Uterus (tissue), 4 donors: ENCODE measurements around the gene NCMAP. TPM values are rescaled to one million over a fixed set of nuclear protein-coding genes. Genes with fewer than 3 reads are reported as not detected.
A peak's percentile ranks its signal among the peaks of the same experiment; 100 is the strongest.
"Not testable (repeated sequence)": the region's sequence is repeated elsewhere in the genome, so short reads cannot be mapped to it uniquely, and the experiment has no call there.

Source experiments
- DNase-seq, 2 donors: peaks; one replicate each; pipeline ENCODE4 v3.0.0-alpha.2; 2019 to 2020
- H3K27ac ChIP-seq, 2 donors: fragments of 200-600 bp; sonication (generic); 1 replicate in 1 of 2; 2 replicates in 1 of 2; pipeline ENCODE4 v1.5.1; 2016 to 2018
- H3K27me3 ChIP-seq, 2 donors: fragments of 200-600 bp; sonication (generic); one replicate each; pipeline ENCODE4 v1.5.1; 2018 to 2019; ENCODE audit warnings: control low read depth in 1 of 2
- H3K36me3 ChIP-seq, 2 donors: fragments of 200-600 bp; sonication (generic); one replicate each; pipeline ENCODE4 v1.5.1; 2019; ENCODE audit warnings: control low read depth in 1 of 2
- H3K4me1 ChIP-seq, 2 donors: fragments of 200-600 bp; sonication (generic); one replicate each; pipeline ENCODE4 v1.5.1; 2018 to 2019; ENCODE audit warnings: control low read depth in 1 of 2
- H3K4me3 ChIP-seq, 2 donors: fragments of 200-600 bp; sonication (generic); 1 replicate in 1 of 2; 2 replicates in 1 of 2; pipeline ENCODE4 v1.5.1; 2018 to 2019; ENCODE audit warnings: mild to moderate bottlenecking in 1 of 2
- H3K9me3 ChIP-seq, 2 donors: fragments of 200-600 bp; sonication (generic); one replicate each; pipeline ENCODE4 v1.5.1; 2019; ENCODE audit warnings: control low read depth in 1 of 2
- POLR2A ChIP-seq, 2 donors: fragments of 450-650 bp; IDR thresholded peaks; one replicate each; pipeline ENCODE4 v1.6.1; 2016; ENCODE audit warnings: antibody characterized with exemption in 2 of 2, mild to moderate bottlenecking in 1 of 2, moderate library complexity in 1 of 2
- intact Hi-C: fragments of 100-400 bp; cut with DNase I; formaldehyde crosslinking; loops from one replicate; pipeline ENCODE4 v1.15.1; 2023; ENCODE audit warnings: low total_unique reads
- total RNA-seq, 4 donors: library from RNA; depleted of rRNA in 3 of 4; stranded (reverse); fragments of >200 nt in 3 of 4; gene quantifications; one replicate each; pipeline versions ENCODE4 v1.1.0 to v1.2.4, GENCODE V29; 2014 to 2023
- TF ChIP-seq, protein P1 (sequence below), 4 experiments: fragments of 200-600 bp in 2 of 4; fragments of 450-650 bp in 2 of 4; sonication (generic) in 2 of 4; IDR thresholded peaks; one replicate each; pipeline ENCODE4 v1.5.1; 2016 to 2019; ENCODE audit warnings: antibody characterized with exemption in 4 of 4, mild to moderate bottlenecking in 2 of 4, moderate library complexity in 1 of 4
- donor health status: DM: yes; HTN: yes; CAD: no.

NCMAP gene
- total RNA-seq, 4 donors from 2014 or later, result 0.18 to 0.48 TPM; not detected in 2

GRCh38 chr1:24526045-24526444 lies 29.8 kb upstream of the NCMAP start:
- no peaks in the 10 kb centered on the region for H3K27me3 ChIP-seq
- no peaks in the 10 kb centered on the region for H3K36me3 ChIP-seq
- H3K4me1 ChIP-seq, result no peaks in the 10 kb centered on the region
- no peak for TF ChIP-seq POLR2A (IDR thresholded peaks at IDR 0.05)
- TF ChIP-seq, protein P1, sequence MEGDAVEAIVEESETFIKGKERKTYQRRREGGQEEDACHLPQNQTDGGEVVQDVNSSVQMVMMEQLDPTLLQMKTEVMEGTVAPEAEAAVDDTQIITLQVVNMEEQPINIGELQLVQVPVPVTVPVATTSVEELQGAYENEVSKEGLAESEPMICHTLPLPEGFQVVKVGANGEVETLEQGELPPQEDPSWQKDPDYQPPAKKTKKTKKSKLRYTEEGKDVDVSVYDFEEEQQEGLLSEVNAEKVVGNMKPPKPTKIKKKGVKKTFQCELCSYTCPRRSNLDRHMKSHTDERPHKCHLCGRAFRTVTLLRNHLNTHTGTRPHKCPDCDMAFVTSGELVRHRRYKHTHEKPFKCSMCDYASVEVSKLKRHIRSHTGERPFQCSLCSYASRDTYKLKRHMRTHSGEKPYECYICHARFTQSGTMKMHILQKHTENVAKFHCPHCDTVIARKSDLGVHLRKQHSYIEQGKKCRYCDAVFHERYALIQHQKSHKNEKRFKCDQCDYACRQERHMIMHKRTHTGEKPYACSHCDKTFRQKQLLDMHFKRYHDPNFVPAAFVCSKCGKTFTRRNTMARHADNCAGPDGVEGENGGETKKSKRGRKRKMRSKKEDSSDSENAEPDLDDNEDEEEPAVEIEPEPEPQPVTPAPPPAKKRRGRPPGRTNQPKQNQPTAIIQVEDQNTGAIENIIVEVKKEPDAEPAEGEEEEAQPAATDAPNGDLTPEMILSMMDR (IDR thresholded peaks at IDR 0.05), result no peak
- no peaks in the 10 kb centered on the region for H3K9me3 ChIP-seq
- intact Hi-C loops, result no loop called here
- no peak overlapping the region for H3K4me3 ChIP-seq
- no peak for DNase-seq
- no peak overlapping the region for H3K27ac ChIP-seq

DNA sequence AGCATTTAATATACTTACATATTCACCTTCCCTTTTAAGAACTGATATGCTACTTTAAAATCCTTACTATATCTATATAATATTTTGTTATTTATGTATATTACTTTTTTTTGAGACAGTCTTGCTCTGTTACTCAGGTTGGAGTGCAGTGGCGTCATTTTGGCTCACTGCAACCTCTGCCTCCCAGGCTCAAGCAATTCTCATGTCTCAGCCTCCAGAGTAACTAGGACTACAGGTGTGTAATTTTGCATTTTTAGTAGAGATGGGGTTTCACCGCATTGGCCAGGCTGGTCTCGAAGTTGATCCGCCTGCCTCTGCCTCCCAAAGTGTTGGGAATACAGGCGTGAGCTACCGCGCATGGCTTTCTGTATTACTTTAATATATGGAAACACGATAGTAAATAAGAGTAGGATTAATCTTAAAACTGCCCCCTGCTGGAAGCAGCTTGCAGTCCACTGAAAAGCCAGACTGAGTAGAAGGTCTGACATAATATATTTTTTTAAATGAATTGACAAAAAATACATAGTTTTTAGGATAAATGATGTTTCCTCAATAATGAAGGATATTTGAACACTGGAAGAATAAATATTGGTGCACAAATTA lies 28.8 kb upstream of the NCMAP start:
- Histone ChIP-seq H3K4me1 (no peaks in the 10 kb centered on the region), H3K9me3 (no peaks in the 10 kb centered on the region), H3K27me3 (no peaks in the 10 kb centered on the region), H3K36me3 (no peaks in the 10 kb centered on the region), H3K4me3 (no peak overlapping the region), H3K27ac (no peak overlapping the region)
- TF ChIP-seq, protein P1 (IDR thresholded peaks at IDR 0.05), result peak in 2 of 4 experiments; percentile 9 to 32
- no peak for TF ChIP-seq POLR2A (IDR thresholded peaks at IDR 0.05)
- intact Hi-C loops, result no loop called here
- DNase-seq, result no peak

DNA sequence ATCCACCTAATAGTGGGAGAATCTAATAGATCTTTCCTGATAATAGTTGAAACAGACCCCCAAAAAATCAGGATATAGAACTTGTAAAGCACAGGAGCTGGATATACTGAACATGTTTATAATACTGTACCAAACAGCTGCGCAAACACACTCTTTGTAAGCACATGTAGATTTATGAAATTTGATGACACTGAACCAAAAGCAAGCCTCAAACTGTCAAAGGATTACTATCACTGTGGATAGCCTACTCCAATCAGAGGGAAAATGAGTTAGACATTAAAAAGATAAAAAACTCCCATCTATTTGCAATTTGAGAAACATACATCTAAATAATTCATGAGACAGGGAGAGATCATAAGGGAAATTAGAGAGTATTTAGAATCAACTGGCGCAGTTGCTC lies 27.1 kb upstream of the NCMAP start:
- DNase-seq, result no peak
- H3K9me3 ChIP-seq, result no peaks in the 10 kb centered on the region
- intact Hi-C loops, result no loop called here
- H3K4me3 ChIP-seq, result no peak overlapping the region
- no peak for TF ChIP-seq POLR2A (IDR thresholded peaks at IDR 0.05)
- TF ChIP-seq, protein P1 (IDR thresholded peaks at IDR 0.05), result no peak
- H3K27ac ChIP-seq, result no peak overlapping the region
- H3K4me1 ChIP-seq, result no peaks in the 10 kb centered on the region
- H3K36me3 ChIP-seq, result no peaks in the 10 kb centered on the region
- H3K27me3 ChIP-seq, result no peaks in the 10 kb centered on the region

DNA sequence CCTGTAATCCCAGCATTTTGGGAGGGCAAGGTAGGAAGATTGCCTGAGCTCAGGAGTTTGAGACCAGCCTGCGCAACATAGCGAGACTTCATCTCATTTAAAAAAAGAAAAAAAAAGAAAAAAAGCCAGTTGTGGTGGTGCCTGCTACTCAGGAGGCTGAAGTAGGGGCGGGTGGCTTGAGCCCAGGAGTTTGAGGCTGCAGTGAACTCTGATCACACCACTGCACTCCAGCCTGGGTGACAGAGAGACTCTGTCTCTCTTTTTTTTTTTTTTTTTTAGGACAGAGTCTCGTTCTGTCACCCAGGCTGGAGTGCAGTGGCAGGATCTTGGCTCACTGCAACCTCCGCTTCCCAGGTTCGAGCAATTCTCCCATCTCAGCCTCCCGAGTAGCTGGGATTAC lies 26.6 kb upstream of the NCMAP start:
- H3K27me3 ChIP-seq, H3K36me3 ChIP-seq, H3K4me3 ChIP-seq, H3K9me3 ChIP-seq, DNase-seq, H3K4me1 ChIP-seq, intact Hi-C loops, H3K27ac ChIP-seq: not testable (repeated sequence)

GRCh38 chr1:24535021-24535424 lies 20.9 kb upstream of the NCMAP start:
- H3K27me3 ChIP-seq, result no peaks in the 10 kb centered on the region
- no peak overlapping the region for H3K27ac ChIP-seq
- no peaks in the 10 kb centered on the region for H3K4me1 ChIP-seq
- DNase-seq, result no peak
- intact Hi-C loops, result no loop called here
- no peaks in the 10 kb centered on the region for H3K36me3 ChIP-seq
- H3K4me3 ChIP-seq, result no peak overlapping the region
- TF ChIP-seq, protein P1 (IDR thresholded peaks at IDR 0.05), result no peak
- TF ChIP-seq POLR2A (IDR thresholded peaks at IDR 0.05), result no peak
- H3K9me3 ChIP-seq, result no peaks in the 10 kb centered on the region

DNA sequence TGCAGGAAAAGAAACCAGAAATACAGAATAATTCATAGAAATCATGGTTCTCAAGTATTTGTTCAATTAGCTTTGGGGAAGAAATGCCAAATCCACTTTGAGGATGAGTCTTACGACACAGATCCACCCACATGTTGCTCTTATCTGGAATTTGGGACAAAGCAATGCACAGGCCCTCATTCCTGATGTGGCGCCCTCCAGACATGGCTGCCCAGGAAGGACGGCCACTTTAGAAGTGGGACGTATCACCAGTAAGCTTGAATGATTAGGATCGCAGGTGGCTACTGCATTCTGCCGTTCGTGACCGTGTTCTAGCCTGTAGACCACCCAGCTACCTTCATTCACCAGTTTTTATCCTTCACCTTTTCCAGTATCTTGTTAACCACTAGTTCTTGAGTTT lies 20.1 kb upstream of the NCMAP start:
- TF ChIP-seq POLR2A (IDR thresholded peaks at IDR 0.05), result no peak
- TF ChIP-seq, protein P1 (IDR thresholded peaks at IDR 0.05), result no peak
- Histone ChIP-seq H3K27ac (no peak overlapping the region), H3K9me3 (no peaks in the 10 kb centered on the region), H3K36me3 (no peaks in the 10 kb centered on the region), H3K27me3 (no peaks in the 10 kb centered on the region), H3K4me1 (no peaks in the 10 kb centered on the region), H3K4me3 (no peak overlapping the region)
- intact Hi-C loops, result no loop called here
- no peak for DNase-seq
